ENCODE measurements around the gene SPPL3. TPM values are rescaled to one million over a fixed set of nuclear protein-coding genes. Genes with fewer than 3 reads are reported as not detected.

The SPPL3 gene
- total and polyA plus RNA-seq, 2 donors from 2014 or later, result 23.8 to 51.9 TPM

DNA sequence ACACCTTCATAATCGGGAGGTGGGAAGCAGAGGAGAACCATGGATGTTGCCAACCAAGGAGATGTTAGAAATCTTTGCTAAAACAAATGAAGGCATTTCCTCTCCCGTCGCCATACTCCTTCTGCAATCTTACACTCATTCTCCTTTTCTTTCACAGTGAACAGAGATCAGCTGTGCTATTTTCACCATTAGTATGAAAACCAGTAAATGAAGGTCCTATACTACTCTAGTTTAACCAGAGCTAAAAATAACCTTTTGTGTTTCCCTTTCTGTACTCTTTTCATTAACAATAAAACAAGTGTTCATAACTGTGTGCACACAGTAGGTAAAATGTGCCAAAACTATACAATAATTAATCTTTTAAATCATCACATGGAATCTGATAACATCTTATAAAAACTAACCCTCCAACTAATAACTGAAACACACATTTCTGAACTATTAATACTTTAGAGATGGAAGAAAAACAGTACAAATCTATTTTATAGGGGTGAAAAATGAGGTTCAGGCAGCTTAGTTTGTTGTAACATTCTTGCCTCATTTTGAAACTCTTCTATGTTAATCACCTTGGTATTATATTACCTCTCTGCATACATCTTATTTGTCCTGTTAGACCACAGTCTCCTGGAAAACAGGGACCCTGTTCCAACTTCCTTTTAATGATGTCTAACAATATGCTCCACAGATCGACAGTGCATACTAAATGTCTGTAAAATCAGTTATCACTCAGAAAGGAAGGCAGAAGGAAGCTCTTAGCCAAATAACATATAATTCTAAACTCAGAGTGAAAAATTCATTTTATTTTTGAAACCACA lies 69.5 kb downstream of the SPPL3 start:
- no peak for TF ChIP-seq CTCF (IDR thresholded peaks at IDR 0.05; ENCODE audit: borderline replicate concordance, extremely low read depth, insufficient read depth)
- FAIRE-seq, result no peak
- H3K9me3 ChIP-seq (ENCODE audit: control insufficient read depth in 2 of 3, insufficient read depth in 1 of 3, low read length in 3 of 3), result no peaks in the 10 kb centered on the region

DNA sequence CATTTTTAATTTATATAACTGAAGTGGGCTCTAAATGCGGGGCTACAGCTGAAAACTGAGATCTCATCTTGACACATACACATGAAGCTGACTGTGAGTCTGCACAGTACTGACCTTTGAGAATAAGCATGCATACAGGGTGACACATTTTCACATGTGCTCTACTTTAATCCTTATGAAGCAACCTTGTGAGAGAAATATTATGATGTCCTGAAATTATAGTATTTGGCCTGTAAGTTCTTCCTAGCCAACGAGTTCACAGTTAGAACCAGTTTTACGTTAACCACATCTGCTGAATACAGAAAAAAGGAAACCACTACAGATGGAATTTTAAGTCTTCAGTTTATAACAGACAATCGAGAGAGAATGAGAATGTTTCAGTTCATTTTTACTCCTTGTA lies 70.3 kb downstream of the SPPL3 start:
- no peak overlapping the region for H3K27ac ChIP-seq (ENCODE audit: low read depth in 2 of 2, low read length in 2 of 2)
- no peaks in the 10 kb centered on the region for H3K27me3 ChIP-seq (ENCODE audit: control insufficient read depth, insufficient read depth, low read length)
- DNase-seq (no peak), FAIRE-seq (no peak)
- H3K9ac ChIP-seq (ENCODE audit: low read length in 3 of 3), result no peak overlapping the region
- no peaks in the 10 kb centered on the region for H3K9me3 ChIP-seq (ENCODE audit: control insufficient read depth in 2 of 3, insufficient read depth in 1 of 3, low read length in 3 of 3)
- peaks cover 0 to 11% (median 11%) of the 10 kb centered on the region in 3 donors for H3K4me1 ChIP-seq (ENCODE audit: control insufficient read depth in 2 of 3, insufficient read depth in 2 of 3, low read depth in 1 of 3, low read length in 3 of 3)
- TF ChIP-seq CTCF (IDR thresholded peaks at IDR 0.05; ENCODE audit: borderline replicate concordance, extremely low read depth, insufficient read depth), result no peak
- no peak overlapping the region for H3K4me3 ChIP-seq (ENCODE audit: low read length in 3 of 3)
- no peaks in the 10 kb centered on the region for H3K36me3 ChIP-seq (ENCODE audit: control insufficient read depth in 2 of 3, insufficient read depth in 3 of 3, low read length in 3 of 3)
- intact Hi-C loops (cut with DNase I), result no loop called here

More for the DNA sequence above, 69.5 kb downstream of the SPPL3 start:
- Histone ChIP-seq H3K27ac (ENCODE audit: low read depth in 2 of 2, low read length in 2 of 2) (no peak overlapping the region), H3K4me1 (ENCODE audit: control insufficient read depth in 2 of 3, insufficient read depth in 2 of 3, low read depth in 1 of 3, low read length in 3 of 3) (peaks cover 0 to 11% (median 10%) of the 10 kb centered on the region in 3 donors), H3K9ac (ENCODE audit: low read length in 3 of 3) (no peak overlapping the region), H3K4me3 (ENCODE audit: low read length in 3 of 3) (no peak overlapping the region), H3K27me3 (ENCODE audit: control insufficient read depth, insufficient read depth, low read length) (no peaks in the 10 kb centered on the region), H3K36me3 (ENCODE audit: control insufficient read depth in 2 of 3, insufficient read depth in 3 of 3, low read length in 3 of 3) (no peaks in the 10 kb centered on the region)
- intact Hi-C loops (cut with DNase I), result no loop called here
- DNase-seq, result no peak

DNA sequence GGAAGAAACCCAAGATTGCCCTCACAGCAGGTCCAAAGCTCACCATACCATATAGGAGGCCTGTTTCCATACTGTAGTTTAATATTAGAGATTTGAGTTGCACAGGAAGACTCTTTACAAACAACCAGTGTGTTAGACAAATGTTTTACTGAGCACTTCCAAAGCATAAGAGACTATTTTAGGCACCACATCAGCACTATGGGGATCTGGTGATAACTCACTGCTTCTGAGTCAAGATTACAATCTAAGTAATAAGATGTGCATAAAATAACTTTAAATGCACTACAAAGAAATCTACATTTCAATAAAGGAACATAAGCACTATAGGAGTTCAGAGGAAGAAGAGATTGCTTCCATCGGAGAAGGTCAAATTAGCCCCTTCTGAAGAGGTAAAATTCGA lies 71.4 kb downstream of the SPPL3 start:
- no peak overlapping the region for H3K9ac ChIP-seq (ENCODE audit: low read length in 3 of 3)
- no peaks in the 10 kb centered on the region for H3K9me3 ChIP-seq (ENCODE audit: control insufficient read depth in 2 of 3, insufficient read depth in 1 of 3, low read length in 3 of 3)
- no peak for FAIRE-seq
- DNase-seq, result no peak
- H3K27ac ChIP-seq (ENCODE audit: low read depth in 2 of 2, low read length in 2 of 2), result no peak overlapping the region
- no peak overlapping the region for H3K4me3 ChIP-seq (ENCODE audit: low read length in 3 of 3)
- H3K4me1 ChIP-seq (ENCODE audit: control insufficient read depth in 2 of 3, insufficient read depth in 2 of 3, low read depth in 1 of 3, low read length in 3 of 3), result peaks cover 0 to 13% (median 11%) of the 10 kb centered on the region in 3 donors
- TF ChIP-seq CTCF (IDR thresholded peaks at IDR 0.05; ENCODE audit: borderline replicate concordance, extremely low read depth, insufficient read depth), result no peak
- H3K36me3 ChIP-seq (ENCODE audit: control insufficient read depth in 2 of 3, insufficient read depth in 3 of 3, low read length in 3 of 3), result no peaks in the 10 kb centered on the region
- intact Hi-C loops (cut with DNase I), result no loop called here
- no peaks in the 10 kb centered on the region for H3K27me3 ChIP-seq (ENCODE audit: control insufficient read depth, insufficient read depth, low read length)

Measured in kidney (tissue), 14 donors.